PC-3 (cell line): ENCODE data around the gene YAP1.

Experiments used
- CTCF ChIP-seq: fragments of 300-600 bp; sonication (generic); conservative IDR thresholded peaks from 2 replicates; pipeline ENCODE4 v1.5.1; 2017; ENCODE audit warnings: antibody characterized with exemption, low read depth, mild to moderate bottlenecking, low read length
- EZH2 ChIP-seq: fragments of 300-600 bp; sonication (generic); IDR thresholded peaks from one replicate; pipeline ENCODE4 v1.6.1; 2017; ENCODE audit warnings: antibody characterized with exemption, mild to moderate bottlenecking, low read length; ENCODE audit not compliant: unreplicated experiment
- EZH2phosphoT487 ChIP-seq: fragments of 300-600 bp; sonication (generic); IDR thresholded peaks from 2 replicates; pipeline ENCODE4 v1.6.1; 2018; ENCODE audit warnings: mild to moderate bottlenecking, antibody characterized with exemption, low read length, borderline replicate concordance

- TF ChIP-seq CTCF (no peak), EZH2 (no peak), EZH2phosphoT487 (no peak)
Measured at GRCh38 chr11:102118937-102119336, 8.7 kb downstream of the YAP1 start.
